HepG2 (cell line): Measurements from ENCODE around the gene NOS1AP. TPM values are rescaled to one million over a fixed set of nuclear protein-coding genes. Genes with fewer than 3 reads are reported as not detected.
A peak's percentile ranks its signal among the peaks of the same experiment; 100 is the strongest.
"Not testable (repeated sequence)": the region's sequence is repeated elsewhere in the genome, so short reads cannot be mapped to it uniquely, and the experiment has no call there.

Experiments
- ATAC-seq: fragments of 200-7000 bp; cut with Tn5 transposase; 3 replicates; pipeline ENCODE4 v1.9.1; 2020; ENCODE audit warnings: mild to moderate bottlenecking, moderate library complexity
- BruUV-seq: library from RNA; stranded (reverse); fragments of 400-500 nt; replicated peaks from 2 replicates; lab custom pipeline; 2021; lab: Mats Ljungman, UMichigan
- CTCF ChIA-PET: fragments of 300-600 bp; formaldehyde crosslinking; extraction: SDS; loops from one replicate; lab custom pipeline; 2021; ENCODE audit warnings: low total read pairs, inconsistent platforms, low intra/inter-chr PET ratio; lab: Yijun Ruan, JAX
- POLR2A ChIA-PET: fragments of 350-600 bp; sonication (Branson Sonifier 250); formaldehyde crosslinking; loops from one replicate; lab custom pipeline; 2020; ENCODE audit warnings: antibody characterized with exemption, inconsistent platforms; lab: Yijun Ruan, JAX
- DNase-seq: peaks from one replicate; pipeline ENCODE4 v3.0.0-alpha.2; 2015; ENCODE audit warnings: low spot score
- FAIRE-seq: peaks from 3 replicates; lab custom pipeline; 2011; peaks lifted over from hg19 to GRCh38; lab: Jason Lieb, UNC
- H2AFZ ChIP-seq: one replicate; pipeline ENCODE4 v1.6.1; 2011; ENCODE audit warnings: low read length, inconsistent platforms
- H3K27ac ChIP-seq: fragments of 300-600 bp; 3 replicates; pipeline ENCODE4 v1.8.0; 2011; ENCODE audit warnings: mixed run types, mild to moderate bottlenecking, mixed read lengths, low read length, inconsistent platforms; ENCODE audit not compliant: insufficient read depth; ENCODE audit errors: extremely low read length
- H3K27me3 ChIP-seq, 2 experiments: fragments of 200-600 bp in 1 of 2; 2 replicates in 1 of 2; 3 replicates in 1 of 2; pipeline versions ENCODE4 v1.6.0 to v1.8.0; 2011; ENCODE audit warnings: low read length in 2 of 2, mild to moderate bottlenecking in 2 of 2, moderate library complexity in 2 of 2, inconsistent platforms in 1 of 2; ENCODE audit not compliant: insufficient read depth in 2 of 2, control insufficient read depth in 1 of 2
- H3K36me3 ChIP-seq, 2 experiments: fragments of 200-600 bp in 1 of 2; replicated peaks in 1 of 2; 2 replicates in 1 of 2; 3 replicates in 1 of 2; pipeline versions ENCODE4 v1.5.1 to v1.8.0; 2011; ENCODE audit warnings: low read length in 2 of 2, inconsistent platforms in 1 of 2; ENCODE audit not compliant: insufficient read depth in 2 of 2, control insufficient read depth in 1 of 2
- H3K4me1 ChIP-seq: 2 replicates; pipeline ENCODE4 v1.5.1; 2012; ENCODE audit warnings: low read length, inconsistent platforms; ENCODE audit not compliant: insufficient read depth
- H3K4me2 ChIP-seq: 2 replicates; pipeline ENCODE4 v1.6.0; 2011; ENCODE audit warnings: low read depth, low read length, inconsistent platforms
- H3K4me3 ChIP-seq, 3 experiments: fragments of 200-600 bp in 1 of 3; sonication (generic), shearing (Covaris generic) in 1 of 3; replicated peaks in 1 of 3; 2 replicates each; pipeline ENCODE4 v1.5.1; 2011 to 2016; ENCODE audit warnings: low read length in 3 of 3, inconsistent platforms in 2 of 3, low read depth in 2 of 3, mild to moderate bottlenecking in 2 of 3, control low read depth in 1 of 3, mixed read lengths in 1 of 3; ENCODE audit not compliant: insufficient read depth in 1 of 3
- H3K79me2 ChIP-seq: one replicate; pipeline ENCODE4 v1.6.1; 2011; ENCODE audit warnings: low read length, inconsistent platforms; ENCODE audit not compliant: insufficient read depth
- H3K9ac ChIP-seq: 2 replicates; pipeline ENCODE4 v1.6.0; 2011; ENCODE audit warnings: mild to moderate bottlenecking, low read depth, low read length, inconsistent platforms; ENCODE audit not compliant: insufficient read depth
- H3K9me3 ChIP-seq: 2 replicates; pipeline ENCODE4 v1.5.1; 2012; ENCODE audit warnings: mild to moderate bottlenecking, low read length
- H4K20me1 ChIP-seq: 2 replicates; pipeline ENCODE4 v1.6.0; 2011; ENCODE audit warnings: inconsistent platforms, mild to moderate bottlenecking, low read length, moderate library complexity; ENCODE audit not compliant: insufficient read depth
- ARID4A ChIP-seq: sonication (generic); formaldehyde crosslinking; IDR thresholded peaks from 2 replicates; pipeline ENCODE4 v1.5.0; 2020; ENCODE audit warnings: mild to moderate bottlenecking, missing genetic modification reagents, borderline replicate concordance
- BORCS8-MEF2B ChIP-seq: sonication (generic); formaldehyde crosslinking; IDR thresholded peaks from 2 replicates; pipeline ENCODE4 v1.8.0; 2022; ENCODE audit warnings: mild to moderate bottlenecking, missing genetic modification reagents
- CEBPB ChIP-seq: IDR thresholded peaks from 2 replicates; pipeline ENCODE4 v1.6.1; 2011; ENCODE audit warnings: low read depth, low read length, improper control_type of control experiment, borderline replicate concordance
- FOSL2 ChIP-seq: sonication (generic); formaldehyde crosslinking; IDR thresholded peaks from 2 replicates; pipeline ENCODE4 v1.4.0; 2020; ENCODE audit warnings: missing genetic modification reagents
- GATAD2A ChIP-seq: IDR thresholded peaks from 2 replicates; pipeline ENCODE4 v1.6.1; 2016
- HNF4A ChIP-seq: sonication (generic); formaldehyde crosslinking; IDR thresholded peaks from 2 replicates; pipeline ENCODE4 v1.4.0; 2020; ENCODE audit warnings: missing genetic modification reagents
- HOXA3 ChIP-seq: sonication (generic); formaldehyde crosslinking; IDR thresholded peaks from 2 replicates; pipeline ENCODE4 v1.5.0; 2020; ENCODE audit warnings: missing genetic modification reagents
- JDP2 ChIP-seq: sonication (generic); formaldehyde crosslinking; IDR thresholded peaks from 2 replicates; pipeline ENCODE4 v1.8.1; 2022; ENCODE audit warnings: missing genetic modification reagents, borderline replicate concordance
- LCORL ChIP-seq, 2 experiments: fragments of 450-650 bp in 1 of 2; sonication (generic) in 1 of 2; formaldehyde crosslinking in 1 of 2; IDR thresholded peaks; 2 replicates each; pipeline versions ENCODE4 v1.5.0 to v1.6.1; 2017 to 2020; ENCODE audit warnings: antibody characterized with exemption in 1 of 2, missing genetic modification reagents in 1 of 2
- SALL1 ChIP-seq: sonication (generic); formaldehyde crosslinking; IDR thresholded peaks from 2 replicates; pipeline ENCODE4 v1.8.0; 2022; ENCODE audit warnings: mild to moderate bottlenecking, missing genetic modification reagents
- SOX6 ChIP-seq, 2 experiments: fragments of 450-650 bp in 1 of 2; sonication (generic) in 1 of 2; formaldehyde crosslinking in 1 of 2; IDR thresholded peaks; 2 replicates each; pipeline versions ENCODE4 v1.4.0 to v1.6.1; 2017 to 2020; ENCODE audit warnings: antibody characterized with exemption in 1 of 2, mild to moderate bottlenecking in 1 of 2, missing genetic modification reagents in 1 of 2
- ZBTB7B ChIP-seq: sonication (generic); formaldehyde crosslinking; IDR thresholded peaks from 2 replicates; pipeline ENCODE4 v1.4.0; 2020; ENCODE audit warnings: missing genetic modification reagents
- ZMYM4 ChIP-seq: sonication (generic); formaldehyde crosslinking; IDR thresholded peaks from 2 replicates; pipeline ENCODE4 v1.8.1; 2023; ENCODE audit warnings: mild to moderate bottlenecking, missing genetic modification reagents
- ZNF362 ChIP-seq: sonication (generic); formaldehyde crosslinking; IDR thresholded peaks from 2 replicates; pipeline ENCODE4 v1.4.0; 2020; ENCODE audit warnings: missing genetic modification reagents, mild to moderate bottlenecking, borderline replicate concordance
- ZNF547 ChIP-seq: sonication (generic); formaldehyde crosslinking; IDR thresholded peaks from 2 replicates; pipeline ENCODE4 v1.5.1; 2020; ENCODE audit warnings: mild to moderate bottlenecking, missing genetic modification reagents
- WGBS: methylation state at CpG from one replicate; pipeline ENCODE4 v1.1.6; 2017; ENCODE audit warnings: low lambda C conversion rate; 5-methylcytosine and 5-hydroxymethylcytosine counted together
- in situ Hi-C: cut with HindIII; loops from 2 replicates; pipeline ENCODE4 v1.10.0; 2017; ENCODE audit warnings: low pct_unique_long_range_greater_than_20kb; ENCODE audit not compliant: extremely low pct_ligation_motif_present
- intact Hi-C: fragments of 100-400 bp; cut with micrococcal nuclease; formaldehyde crosslinking; loops from one replicate; pipeline ENCODE4 v1.10.0; 2022; ENCODE audit not compliant: unreplicated experiment
- polyA plus RNA-seq, 8 experiments: library from polyadenylated mRNA; depleted of rRNA in 3 of 8; stranded (reverse) in 7 of 8; unstranded in 1 of 8; fragments of >200 nt; fragmentation: Illumina TruSeq in 4 of 8; extraction: Trizol in 4 of 8; gene quantifications; 2 replicates each; pipeline versions ENCODE4 v1.2.1 to v1.2.3, GENCODE V29; 2011 to 2016; ENCODE audit warnings: low read depth in 4 of 8, missing spikeins in 1 of 8, mixed read lengths in 1 of 8; ENCODE audit not compliant: insufficient read depth in 1 of 8
- total RNA-seq, 5 experiments: library from RNA; depleted of rRNA; stranded (reverse); fragments of >200 nt; fragmentation: Illumina TruSeq; extraction: Trizol; gene quantifications; 2 replicates each; pipeline ENCODE4 v1.2.3, GENCODE V29; 2016; ENCODE audit warnings: low read depth in 1 of 5
- TF ChIP-seq, protein P1 (sequence below): sonication (generic); formaldehyde crosslinking; IDR thresholded peaks from 2 replicates; pipeline ENCODE4 v1.9.0; 2021; ENCODE audit warnings: missing genetic modification reagents, mild to moderate bottlenecking, borderline replicate concordance

Gene NOS1AP
- total and polyA plus RNA-seq, 2 of the 13 experiments (the other 11 are each of a cell fraction or from before 2014, with no cell fraction given), result 2.0 to 3.3 TPM

- TF ChIP-seq, protein P1, sequence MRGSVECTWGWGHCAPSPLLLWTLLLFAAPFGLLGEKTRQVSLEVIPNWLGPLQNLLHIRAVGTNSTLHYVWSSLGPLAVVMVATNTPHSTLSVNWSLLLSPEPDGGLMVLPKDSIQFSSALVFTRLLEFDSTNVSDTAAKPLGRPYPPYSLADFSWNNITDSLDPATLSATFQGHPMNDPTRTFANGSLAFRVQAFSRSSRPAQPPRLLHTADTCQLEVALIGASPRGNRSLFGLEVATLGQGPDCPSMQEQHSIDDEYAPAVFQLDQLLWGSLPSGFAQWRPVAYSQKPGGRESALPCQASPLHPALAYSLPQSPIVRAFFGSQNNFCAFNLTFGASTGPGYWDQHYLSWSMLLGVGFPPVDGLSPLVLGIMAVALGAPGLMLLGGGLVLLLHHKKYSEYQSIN (CRISPR knock-in tag), result no peak
- TF ChIP-seq SALL1 (CRISPR knock-in tag) (peak; percentile 47), ZBTB7B (CRISPR knock-in tag) (peak; percentile 57; the same call in 1 of the 2 replicates), CEBPB (peak; percentile 90), HNF4A (peak; percentile 66), ZNF547 (CRISPR knock-in tag) (no peak), FOSL2 (CRISPR knock-in tag) (peak; percentile 13; the same call in 1 of the 2 replicates), GATAD2A (CRISPR knock-in tag) (peak; percentile 75), JDP2 (no peak), LCORL (IDR thresholded peaks at IDR 0.05) (no peak), LCORL (CRISPR knock-in tag; IDR thresholded peaks at IDR 0.05) (peak; percentile 38; the same call in 1 of the 2 replicates), SOX6 (IDR thresholded peaks at IDR 0.05) (no peak), SOX6 (CRISPR knock-in tag; IDR thresholded peaks at IDR 0.05) (peak; percentile 56; the same call in 1 of the 2 replicates), HOXA3 (peak; percentile 29; the same call in 1 of the 2 replicates), ZMYM4 (CRISPR knock-in tag) (peak; percentile 62), ZNF362 (CRISPR knock-in tag) (peak; percentile 96), ARID4A (peak; percentile 40; the same call in 1 of the 2 replicates), BORCS8-MEF2B (CRISPR knock-in tag) (no peak)
Observed at GRCh38 chr1:162172311-162173102, 103.0 kb downstream of the NOS1AP start (continued).

DNA sequence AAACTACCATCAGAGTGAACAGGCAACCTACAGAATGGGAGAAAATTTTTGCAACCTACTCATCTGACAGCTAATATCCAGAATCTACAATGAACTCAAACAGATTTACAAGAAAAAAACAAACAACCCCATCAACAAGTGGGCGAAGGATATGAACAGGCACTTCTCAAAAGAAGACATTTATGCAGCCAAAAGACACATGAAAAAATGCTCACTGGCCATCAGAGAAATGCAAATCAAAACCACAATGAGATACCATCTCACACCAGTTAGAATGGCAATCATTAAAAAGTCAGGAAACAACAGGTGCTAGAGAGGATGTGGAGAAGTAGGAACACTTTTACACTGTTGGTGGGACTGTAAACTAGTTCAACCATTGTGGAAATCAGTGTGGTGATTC lies 104.1 kb downstream of the NOS1AP start:
- POLR2A ChIA-PET, H3K27ac ChIP-seq, H3K27me3 ChIP-seq, intact Hi-C loops, in situ Hi-C loops, H2AFZ ChIP-seq, H3K4me2 ChIP-seq, BruUV-seq, H4K20me1 ChIP-seq, H3K9me3 ChIP-seq, ATAC-seq, CTCF ChIA-PET, H3K4me3 ChIP-seq, H3K9ac ChIP-seq, DNase-seq, FAIRE-seq, H3K36me3 ChIP-seq: not testable (repeated sequence)
- 100% methylated on average over 1 of the region's 1 CpG for WGBS
- peaks cover 17% of the 10 kb centered on the region for H3K79me2 ChIP-seq
- H3K4me1 ChIP-seq, result peaks cover 31% of the 10 kb centered on the region
